Measurements from ENCODE around the gene KCNQ1.

GRCh38 chr11:2825261-2825888 lies 380.6 kb downstream of the KCNQ1 start:
- TF ChIP-seq POLR2AphosphoS5 (IDR thresholded peaks at IDR 0.05; ENCODE audit: low read depth, low read length) (no peak), CTCF (IDR thresholded peaks at IDR 0.05) (no peak), EZH2phosphoT487 (IDR thresholded peaks at IDR 0.05; ENCODE audit: borderline replicate concordance, low read depth) (no peak), NRF1 (IDR thresholded peaks at IDR 0.05; ENCODE audit: low read depth, low read length) (no peak), YY1 (IDR thresholded peaks at IDR 0.05; ENCODE audit: low read depth) (no peak), ELF1 (IDR thresholded peaks at IDR 0.05) (no peak), FOXM1 (IDR thresholded peaks at IDR 0.05; ENCODE audit: low read depth) (no peak), MEF2A (IDR thresholded peaks at IDR 0.05; ENCODE audit: borderline replicate concordance, low read depth) (no peak), CHD2 (IDR thresholded peaks at IDR 0.05; ENCODE audit: low read length, partially characterized antibody) (no peak), ZBTB33 (IDR thresholded peaks at IDR 0.05; ENCODE audit: borderline replicate concordance, low read depth) (no peak), TAF1 (IDR thresholded peaks at IDR 0.05; ENCODE audit: borderline replicate concordance, low read depth, low read length) (no peak), IRF3 (IDR thresholded peaks at IDR 0.05; ENCODE audit: low read depth, low read length) (no peak)

All from SK-N-SH (cell line).